ENCODE measurements around the gene CCDC70. TPM values are rescaled to one million over a fixed set of nuclear protein-coding genes. Genes with fewer than 3 reads are reported as not detected.

CCDC70 gene
- polyA plus RNA-seq, 1 donor from 2014 or later: not detected

DNA sequence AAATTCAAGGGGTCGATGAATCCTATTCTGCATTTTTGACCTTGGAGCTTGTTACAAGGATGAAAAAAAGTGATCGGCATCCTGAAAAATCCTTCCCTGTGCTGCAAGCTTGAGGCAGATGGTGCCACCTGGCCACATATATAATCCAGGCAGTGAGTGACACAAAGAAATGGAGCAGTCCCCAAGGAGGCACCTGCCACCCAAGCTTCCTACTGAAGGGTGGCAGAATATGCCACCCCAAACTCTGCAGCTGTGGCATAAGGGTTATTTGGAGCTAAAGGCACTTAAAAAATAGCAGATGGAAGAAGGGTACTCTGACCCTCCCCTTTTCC lies 32.2 kb upstream of the CCDC70 start:
- Histone ChIP-seq H3K9me2 (ENCODE audit: insufficient read depth, low read length) (no peaks in the 10 kb centered on the region), H3K9me3 (ENCODE audit: low read length) (no peaks in the 10 kb centered on the region), H3K27me3 (ENCODE audit: insufficient read depth, low read depth, low read length) (no peaks in the 10 kb centered on the region), H3K27ac (ENCODE audit: low read length) (no peak overlapping the region), H3K79me2 (replicated peaks; ENCODE audit: insufficient read depth, low read length) (no peaks in the 10 kb centered on the region), H3K9ac (ENCODE audit: low read length) (no peak overlapping the region), H3K4me2 (ENCODE audit: low read length) (no peak overlapping the region), H4K20me1 (ENCODE audit: insufficient read depth) (no peaks in the 10 kb centered on the region), H3F3A (ENCODE audit: insufficient read depth, low read length, poor library complexity, severe bottlenecking) (no peaks in the 10 kb centered on the region), H2AFZ (ENCODE audit: low read depth, low read length) (no peak overlapping the region), H3K4me3 (ENCODE audit: low read length) (no peak overlapping the region), H3K36me3 (ENCODE audit: insufficient read depth, low read length) (no peaks in the 10 kb centered on the region)
- TF ChIP-seq REST (IDR thresholded peaks at IDR 0.05; ENCODE audit: borderline replicate concordance) (no peak), EP300 (conservative IDR thresholded peaks at IDR 0.05; ENCODE audit: poor library complexity, severe bottlenecking) (no peak), SMC3 (conservative IDR thresholded peaks at IDR 0.05; ENCODE audit: poor library complexity) (no peak)

DNA sequence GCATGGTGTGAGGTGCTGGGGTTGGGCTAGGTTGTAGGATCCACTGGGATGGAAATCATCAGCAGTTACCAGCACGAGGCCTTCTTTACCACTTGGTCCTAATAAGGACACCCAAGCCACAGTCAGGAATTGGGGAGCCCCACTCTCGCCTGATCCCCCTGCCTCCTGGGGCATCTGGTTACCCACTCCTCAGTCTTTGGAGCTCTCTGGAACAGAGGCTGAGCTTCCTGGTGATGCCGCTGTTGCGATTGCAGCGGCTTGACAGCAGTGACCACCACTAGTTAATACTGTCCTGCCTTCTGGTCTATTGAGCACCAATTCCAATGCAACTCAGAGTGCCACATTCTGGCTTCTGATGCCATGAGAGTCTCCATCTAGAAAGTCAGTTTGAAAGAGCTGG lies 30.2 kb upstream of the CCDC70 start:
- Histone ChIP-seq H3K36me3 (ENCODE audit: insufficient read depth, low read length) (no peaks in the 10 kb centered on the region), H3K79me2 (replicated peaks; ENCODE audit: insufficient read depth, low read length) (no peaks in the 10 kb centered on the region), H3K4me2 (ENCODE audit: low read length) (no peak overlapping the region), H3K4me3 (ENCODE audit: low read length) (no peak overlapping the region), H3F3A (ENCODE audit: insufficient read depth, low read length, poor library complexity, severe bottlenecking) (no peaks in the 10 kb centered on the region), H3K9me3 (ENCODE audit: low read length) (no peaks in the 10 kb centered on the region), H3K27me3 (ENCODE audit: insufficient read depth, low read depth, low read length) (no peaks in the 10 kb centered on the region), H3K9me2 (ENCODE audit: insufficient read depth, low read length) (no peaks in the 10 kb centered on the region), H4K20me1 (ENCODE audit: insufficient read depth) (no peaks in the 10 kb centered on the region), H2AFZ (ENCODE audit: low read depth, low read length) (no peak overlapping the region), H3K9ac (ENCODE audit: low read length) (no peak overlapping the region), H3K27ac (ENCODE audit: low read length) (no peak overlapping the region)
- TF ChIP-seq SMC3 (conservative IDR thresholded peaks at IDR 0.05; ENCODE audit: poor library complexity) (no peak), EZH2 (IDR thresholded peaks at IDR 0.05; ENCODE audit: borderline replicate concordance, insufficient read depth, low read length, poor library complexity, severe bottlenecking) (no peak), POLR2AphosphoS5 (IDR thresholded peaks at IDR 0.05) (no peak), REST (IDR thresholded peaks at IDR 0.05; ENCODE audit: borderline replicate concordance) (no peak)
- TF ChIP-seq, protein P1, sequence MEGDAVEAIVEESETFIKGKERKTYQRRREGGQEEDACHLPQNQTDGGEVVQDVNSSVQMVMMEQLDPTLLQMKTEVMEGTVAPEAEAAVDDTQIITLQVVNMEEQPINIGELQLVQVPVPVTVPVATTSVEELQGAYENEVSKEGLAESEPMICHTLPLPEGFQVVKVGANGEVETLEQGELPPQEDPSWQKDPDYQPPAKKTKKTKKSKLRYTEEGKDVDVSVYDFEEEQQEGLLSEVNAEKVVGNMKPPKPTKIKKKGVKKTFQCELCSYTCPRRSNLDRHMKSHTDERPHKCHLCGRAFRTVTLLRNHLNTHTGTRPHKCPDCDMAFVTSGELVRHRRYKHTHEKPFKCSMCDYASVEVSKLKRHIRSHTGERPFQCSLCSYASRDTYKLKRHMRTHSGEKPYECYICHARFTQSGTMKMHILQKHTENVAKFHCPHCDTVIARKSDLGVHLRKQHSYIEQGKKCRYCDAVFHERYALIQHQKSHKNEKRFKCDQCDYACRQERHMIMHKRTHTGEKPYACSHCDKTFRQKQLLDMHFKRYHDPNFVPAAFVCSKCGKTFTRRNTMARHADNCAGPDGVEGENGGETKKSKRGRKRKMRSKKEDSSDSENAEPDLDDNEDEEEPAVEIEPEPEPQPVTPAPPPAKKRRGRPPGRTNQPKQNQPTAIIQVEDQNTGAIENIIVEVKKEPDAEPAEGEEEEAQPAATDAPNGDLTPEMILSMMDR (IDR thresholded peaks at IDR 0.05; ENCODE audit: poor library complexity, severe bottlenecking): no peak

Data from neural cell (in vitro differentiated cells).